Brain pericyte (primary cell): ENCODE data around the gene TBC1D2.

ENCODE experiments used
- DNase-seq: peaks from one replicate; pipeline ENCODE4 v3.0.0-alpha.2; 2012; ENCODE audit warnings: low read depth, low spot score

Gene TBC1D2

DNA sequence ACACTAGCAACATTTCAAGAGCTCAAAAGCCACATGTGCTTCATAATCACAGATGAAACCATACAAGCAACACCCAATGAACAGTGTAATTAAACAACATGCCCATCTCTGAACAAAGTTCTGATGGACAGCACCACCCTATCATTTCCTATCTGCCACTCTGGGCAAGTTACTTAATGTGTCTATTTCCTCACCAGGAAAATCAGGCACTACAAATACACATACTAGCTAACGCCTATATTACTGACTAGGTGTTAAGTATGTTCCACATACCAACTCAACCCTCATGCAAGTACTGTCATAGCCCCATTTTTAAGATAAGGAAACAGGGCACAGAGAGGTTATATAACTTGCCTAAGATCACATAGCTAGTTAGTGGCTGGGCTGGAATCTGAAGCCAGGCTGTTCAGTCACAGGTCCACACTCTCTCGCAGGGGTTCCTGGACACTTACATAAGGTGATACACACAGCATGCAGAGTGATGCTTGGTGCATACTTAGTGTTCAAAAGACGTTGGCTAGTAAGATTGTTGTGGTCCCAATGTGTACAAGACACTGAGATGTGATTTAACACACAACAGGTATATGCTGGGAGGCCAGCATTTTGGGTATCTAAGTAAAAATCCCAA, 87.2 kb downstream of the TBC1D2 start:
- no peak for DNase-seq

GRCh38 chr9:98164912-98165311, 90.5 kb downstream of the TBC1D2 start:
- no peak for DNase-seq

GRCh38 chr9:98162613-98163012, 92.8 kb downstream of the TBC1D2 start:
- DNase-seq, result no peak

DNA sequence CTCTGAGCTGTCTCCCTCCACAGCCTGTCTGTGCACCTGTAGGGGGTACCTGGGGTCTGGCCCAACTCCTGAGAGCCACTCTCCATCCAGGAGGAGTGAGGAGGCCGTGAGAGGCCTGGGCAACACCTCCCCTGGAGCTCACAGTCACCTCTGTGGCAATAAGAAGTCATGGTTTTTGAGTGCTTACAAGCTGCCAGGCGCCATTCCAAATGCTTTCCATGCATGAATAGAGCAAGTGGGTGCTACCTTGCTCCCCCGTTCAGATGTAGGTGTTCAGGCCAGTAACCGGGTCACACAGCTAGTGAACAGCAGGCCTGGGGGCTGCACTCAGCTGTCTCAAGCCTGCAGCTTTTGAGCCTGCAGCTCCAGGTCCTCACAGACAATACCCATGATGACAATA, 93.6 kb downstream of the TBC1D2 start:
- DNase-seq, result no peak

DNA sequence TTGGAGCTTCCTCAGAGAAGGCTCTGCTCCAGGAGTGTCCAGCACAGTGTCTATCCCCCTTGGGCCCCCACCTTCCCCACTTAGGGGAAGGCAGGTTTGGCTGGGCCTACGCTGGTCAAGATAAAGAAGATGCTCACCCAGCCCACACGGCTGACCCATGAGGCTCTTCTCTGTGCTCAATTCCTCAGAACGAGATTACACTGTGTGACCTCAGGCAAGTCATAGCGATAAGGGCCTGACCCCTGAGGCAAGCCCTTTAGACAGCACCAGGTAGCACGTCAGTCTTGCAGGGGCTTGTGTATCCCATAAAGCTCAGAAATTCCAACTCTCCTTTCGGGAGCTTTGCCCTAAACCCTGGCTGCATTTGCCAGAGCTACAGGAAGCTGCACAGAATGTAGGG, 95.7 kb downstream of the TBC1D2 start:
- no peak for DNase-seq

GRCh38 chr9:98159301-98159700, 96.1 kb downstream of the TBC1D2 start:
- no peak for DNase-seq

DNA sequence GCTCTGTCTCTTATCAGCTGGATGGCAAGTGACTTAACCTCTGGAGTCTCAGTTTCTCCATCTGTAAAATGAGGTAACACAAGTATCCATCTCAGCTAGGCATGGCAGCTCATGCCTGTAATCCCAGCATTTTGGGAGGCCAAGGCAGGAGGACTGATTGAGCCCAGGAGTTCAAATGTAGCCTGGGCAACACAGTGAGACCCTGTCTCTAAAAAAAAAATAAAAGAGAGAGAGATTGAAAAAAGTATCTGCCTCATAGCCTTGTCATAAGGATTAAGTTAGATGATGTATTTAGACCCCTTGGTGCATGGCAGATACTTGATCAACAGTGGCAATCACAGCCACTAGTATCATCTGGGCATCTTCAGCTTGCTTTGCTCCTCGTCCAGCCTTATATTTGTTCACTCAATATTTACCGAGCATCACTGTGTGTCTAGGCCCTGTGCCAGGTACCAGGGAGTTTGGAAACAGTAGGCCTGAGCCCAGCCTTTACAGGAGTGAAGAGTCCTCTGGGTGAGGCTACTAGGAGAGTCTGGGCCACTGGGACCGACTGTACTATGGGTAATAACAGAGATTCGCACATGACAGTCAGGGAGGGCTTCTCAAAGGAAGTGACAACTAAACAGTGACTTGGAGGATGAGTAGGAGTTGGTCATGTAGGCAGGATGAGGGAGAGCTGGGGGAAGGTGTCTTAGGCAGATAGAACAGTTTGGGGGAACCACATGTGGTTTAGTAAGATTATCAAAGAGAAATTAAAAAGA, 97.2 kb downstream of the TBC1D2 start:
- DNase-seq, result no peak

GRCh38 chr9:98157372-98157771, 98.1 kb downstream of the TBC1D2 start:
- no peak for DNase-seq

DNA sequence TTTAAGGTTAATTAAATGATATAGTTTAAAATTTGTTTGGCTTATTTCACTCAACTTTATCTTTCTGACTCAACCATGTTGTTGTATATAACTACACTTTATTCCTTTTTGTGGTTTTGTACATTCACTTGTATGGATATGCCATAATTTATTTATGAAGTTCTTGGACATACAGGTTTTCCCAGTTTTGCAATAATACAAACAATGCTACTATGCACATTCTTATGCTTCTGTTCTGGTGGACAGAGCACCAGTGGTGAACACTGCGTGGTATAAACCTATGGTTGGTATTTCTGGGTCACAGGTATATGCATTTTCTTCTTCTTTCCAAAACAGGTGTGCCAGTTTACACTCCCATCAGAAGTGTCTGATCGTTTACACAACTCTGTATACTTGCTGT, 100.8 kb downstream of the TBC1D2 start:
- DNase-seq, result no peak

DNA sequence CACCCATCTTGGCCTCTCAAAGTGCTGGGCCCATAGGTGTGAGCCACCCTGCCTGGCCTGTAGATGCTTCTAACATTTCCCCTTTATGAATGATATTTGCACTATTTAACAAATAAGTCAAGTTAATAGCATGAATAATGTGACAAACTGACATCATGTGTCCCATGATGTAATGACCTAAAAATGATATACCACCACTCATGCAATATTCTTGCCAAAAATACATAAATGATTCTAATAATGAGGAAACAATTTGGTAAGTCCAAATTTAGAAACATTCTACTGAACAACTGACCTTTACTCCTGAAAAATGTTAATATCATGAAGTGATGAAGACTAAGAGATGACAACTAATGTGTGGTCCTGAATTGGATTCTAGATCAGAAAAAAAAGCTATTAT, 102.9 kb downstream of the TBC1D2 start:
- no peak for DNase-seq

- DNase-seq, result no peak
Measured at GRCh38 chr9:98150721-98151120, 104.7 kb downstream of the TBC1D2 start.

GRCh38 chr9:98150164-98150563, 105.3 kb downstream of the TBC1D2 start:
- no peak for DNase-seq

GRCh38 chr9:98149422-98149821, 106.0 kb downstream of the TBC1D2 start:
- DNase-seq, result no peak
